H1 (cell line): ENCODE data around the gene PTPRR. TPM values are rescaled to one million over a fixed set of nuclear protein-coding genes. Genes with fewer than 3 reads are reported as not detected.

ENCODE experiments used
- CTCF ChIA-PET: fragments of 300-600 bp; sonication (Branson Sonifier 250); formaldehyde crosslinking; loops from one replicate; lab custom pipeline; 2021; ENCODE audit not compliant: partially characterized antibody; lab: Charles Lee
- POLR2A ChIA-PET: fragments of 300-600 bp; sonication (Branson Sonifier 250); formaldehyde crosslinking; loops from one replicate; lab custom pipeline; 2021; ENCODE audit warnings: inconsistent platforms; ENCODE audit not compliant: partially characterized antibody; lab: Charles Lee
- DNase-seq, 2 experiments: peaks; one replicate each; pipeline versions ENCODE4 v3.0.0 to v3.0.0-alpha.2; 2010 to 2022; ENCODE audit warnings: low spot score in 2 of 2, low read depth in 1 of 2, mixed read lengths in 1 of 2
- FAIRE-seq: peaks from 2 replicates; lab custom pipeline; 2011; peaks lifted over from hg19 to GRCh38; lab: Jason Lieb, UNC
- H2AFZ ChIP-seq: 2 replicates; pipeline ENCODE4 v1.8.1; 2012; ENCODE audit warnings: low read length, inconsistent platforms
- H2AK5ac ChIP-seq: 2 replicates; pipeline ENCODE4 v1.6.1; 2013; ENCODE audit warnings: low read depth, low read length
- H2BK120ac ChIP-seq: replicated peaks from 2 replicates; pipeline ENCODE3; 2013; ENCODE audit warnings: low read depth, low read length, inconsistent platforms
- H2BK12ac ChIP-seq: 2 replicates; pipeline ENCODE4 v1.6.1; 2013; ENCODE audit warnings: low read depth, low read length
- H2BK15ac ChIP-seq: 2 replicates; pipeline ENCODE4 v1.6.1; 2013; ENCODE audit warnings: low read length
- H2BK20ac ChIP-seq: 2 replicates; pipeline ENCODE4 v1.6.1; 2013; ENCODE audit warnings: low read length
- H2BK5ac ChIP-seq: 2 replicates; pipeline ENCODE4 v1.6.1; 2013; ENCODE audit warnings: low read depth, low read length
- H3K14ac ChIP-seq: 2 replicates; pipeline ENCODE4 v1.6.1; 2013; ENCODE audit warnings: inconsistent platforms; ENCODE audit not compliant: insufficient read length
- H3K18ac ChIP-seq: 2 replicates; pipeline ENCODE4 v1.6.1; 2013; ENCODE audit warnings: low read length; ENCODE audit errors: extremely low read depth
- H3K23ac ChIP-seq: 2 replicates; pipeline ENCODE4 v1.6.1; 2013; ENCODE audit warnings: inconsistent platforms; ENCODE audit not compliant: insufficient read length
- H3K23me2 ChIP-seq: 2 replicates; pipeline ENCODE4 v1.6.1; 2013; ENCODE audit warnings: low read depth, low read length
- H3K27ac ChIP-seq: 2 replicates; pipeline ENCODE4 v1.6.1; 2011; ENCODE audit warnings: low read depth, low read length, inconsistent platforms
- H3K27me3 ChIP-seq, 4 experiments: replicated peaks in 1 of 4; 1 replicate in 1 of 4; 2 replicates in 3 of 4; pipeline versions ENCODE4 v1.6.1 to v1.8.1; 2011 to 2013; ENCODE audit warnings: low read length in 3 of 4, mild to moderate bottlenecking in 3 of 4, inconsistent platforms in 2 of 4, mixed read lengths in 2 of 4, moderate library complexity in 1 of 4; ENCODE audit not compliant: control insufficient read depth in 3 of 4, insufficient read depth in 3 of 4; ENCODE audit errors: extremely low read depth in 1 of 4
- H3K36me3 ChIP-seq, 4 experiments: 2 replicates each; pipeline versions ENCODE4 v1.6.1 to v1.8.1; 2011 to 2013; ENCODE audit warnings: mild to moderate bottlenecking in 4 of 4, low read length in 3 of 4, moderate library complexity in 2 of 4, control low read depth in 1 of 4, inconsistent platforms in 1 of 4; ENCODE audit not compliant: insufficient read depth in 4 of 4, control insufficient read depth in 2 of 4
- H3K4ac ChIP-seq: replicated peaks from 2 replicates; pipeline ENCODE3; 2013; ENCODE audit warnings: low read length, low read depth, mixed read lengths, inconsistent platforms; ENCODE audit not compliant: insufficient read length
- H3K4me1 ChIP-seq, 4 experiments: replicated peaks in 1 of 4; 1 replicate in 1 of 4; 2 replicates in 3 of 4; pipeline versions ENCODE4 v1.6.1 to v1.8.1; 2011 to 2013; ENCODE audit warnings: low read length in 3 of 4, inconsistent platforms in 2 of 4, mixed read lengths in 1 of 4; ENCODE audit not compliant: insufficient read depth in 4 of 4, control insufficient read depth in 3 of 4
- H3K4me2 ChIP-seq, 2 experiments: 2 replicates each; pipeline versions ENCODE4 v1.6.1 to v1.8.1; 2011 to 2013; ENCODE audit warnings: low read depth in 2 of 2, low read length in 2 of 2, control low read depth in 1 of 2, inconsistent platforms in 1 of 2, mild to moderate bottlenecking in 1 of 2; ENCODE audit not compliant: insufficient read depth in 1 of 2
- H3K4me3 ChIP-seq, 4 experiments: fragments of 200-600, 300-600 bp in 1 of 4; sonication (generic), shearing (Covaris generic), sonication (Bioruptor Twin) in 1 of 4; 2 replicates each; pipeline versions ENCODE4 v1.5.1 to v1.8.1; 2011 to 2016; ENCODE audit warnings: low read length in 4 of 4, low read depth in 3 of 4, control low read depth in 2 of 4, inconsistent platforms in 2 of 4, mild to moderate bottlenecking in 2 of 4, mixed read lengths in 1 of 4, moderate library complexity in 1 of 4; ENCODE audit not compliant: insufficient read depth in 2 of 4; ENCODE audit errors: extremely low read depth in 1 of 4
- H3K56ac ChIP-seq: replicated peaks from 2 replicates; pipeline ENCODE3; 2013; ENCODE audit warnings: low read depth, mild to moderate bottlenecking, mixed read lengths, low read length, inconsistent platforms; ENCODE audit not compliant: insufficient read length
- H3K79me1 ChIP-seq: 2 replicates; pipeline ENCODE4 v1.6.1; 2013; ENCODE audit warnings: low read depth, low read length, control low read depth
- H3K79me2 ChIP-seq, 2 experiments: 2 replicates each; pipeline versions ENCODE4 v1.6.1 to v1.8.1; 2012 to 2013; ENCODE audit warnings: low read length in 2 of 2, mild to moderate bottlenecking in 2 of 2, inconsistent platforms in 1 of 2; ENCODE audit not compliant: insufficient read depth in 2 of 2, control insufficient read depth in 1 of 2
- H3K9ac ChIP-seq, 4 experiments: replicated peaks in 1 of 4; 1 replicate in 1 of 4; 2 replicates in 3 of 4; pipeline versions ENCODE4 v1.6.1 to v1.8.1; 2011 to 2013; ENCODE audit warnings: low read depth in 3 of 4, low read length in 3 of 4, control low read depth in 2 of 4, mild to moderate bottlenecking in 2 of 4, moderate library complexity in 2 of 4, inconsistent platforms in 1 of 4; ENCODE audit errors: extremely low read depth in 1 of 4
- H3K9me3 ChIP-seq, 2 experiments: 2 replicates each; pipeline versions ENCODE4 v1.6.1 to v1.8.1; 2012 to 2013; ENCODE audit warnings: mild to moderate bottlenecking in 2 of 2, moderate library complexity in 2 of 2, control low read depth in 1 of 2, inconsistent platforms in 1 of 2, low read depth in 1 of 2, low read length in 1 of 2, mixed read lengths in 1 of 2; ENCODE audit not compliant: insufficient read depth in 2 of 2
- H4K20me1 ChIP-seq, 2 experiments: replicated peaks in 1 of 2; 2 replicates each; pipeline versions ENCODE3 to v1.8.1; 2011 to 2013; ENCODE audit warnings: inconsistent platforms in 2 of 2, low read length in 2 of 2, mild to moderate bottlenecking in 1 of 2; ENCODE audit not compliant: insufficient read depth in 2 of 2, control insufficient read depth in 1 of 2
- H4K5ac ChIP-seq: 2 replicates; pipeline ENCODE4 v1.6.1; 2013; ENCODE audit warnings: low read length, low read depth, mixed read lengths, inconsistent platforms; ENCODE audit not compliant: insufficient read length
- H4K8ac ChIP-seq: 2 replicates; pipeline ENCODE4 v1.8.0; 2013; ENCODE audit warnings: mild to moderate bottlenecking, moderate library complexity, low read length, inconsistent platforms; ENCODE audit not compliant: insufficient read depth; ENCODE audit errors: extremely low read depth
- H4K91ac ChIP-seq: replicated peaks from 2 replicates; pipeline ENCODE3; 2013; ENCODE audit warnings: low read length, mixed read lengths, inconsistent platforms; ENCODE audit not compliant: insufficient read length
- KDM5A ChIP-seq: fragments of 200-600 bp; IDR thresholded peaks from 2 replicates; pipeline ENCODE4 v1.7.1; 2012; ENCODE audit warnings: mild to moderate bottlenecking, low read length, inconsistent platforms, mixed read lengths
- RNF2 ChIP-seq: fragments of 200-900, 300-1000 bp; sonication (generic); IDR thresholded peaks from 2 replicates; pipeline ENCODE4 v1.7.1; 2016; ENCODE audit warnings: borderline replicate concordance, low read depth, mild to moderate bottlenecking, antibody characterized with exemption, low read length; ENCODE audit not compliant: poor library complexity, severe bottlenecking; ENCODE audit errors: missing control alignments
- SP4 ChIP-seq: IDR thresholded peaks from 2 replicates; pipeline ENCODE4 v1.6.1; 2012; ENCODE audit warnings: low read length, inconsistent platforms
- WGBS, 2 experiments: shearing (Covaris generic) in 1 of 2; methylation state at CpG; one replicate each; pipeline versions ENCODE4 v1.1.6 to v1.1.7; 2013 to 2015; ENCODE audit warnings: low lambda C conversion rate in 2 of 2, mixed read lengths in 2 of 2, inconsistent platforms in 1 of 2, low coverage in 1 of 2, missing lambda C conversion rate in 1 of 2; ENCODE audit not compliant: insufficient replicate concordance in 2 of 2, insufficient coverage in 1 of 2, insufficient read length in 1 of 2; ENCODE audit errors: extremely low coverage in 1 of 2, missing lambda C conversion rate in 1 of 2; 5-methylcytosine and 5-hydroxymethylcytosine counted together
- polyA plus RNA-seq, 7 experiments: library from polyadenylated mRNA; depleted of rRNA in 3 of 7; stranded (reverse) in 5 of 7; unstranded in 2 of 7; fragments of >200 nt in 5 of 7; fragments of 200-250 nt in 2 of 7; gene quantifications; 1 replicate in 5 of 7; 2 replicates in 1 of 7; 4 replicates in 1 of 7; pipeline versions ENCODE4 v1.2.1 to v1.2.3, GENCODE V29; 2011 to 2013; ENCODE audit warnings: missing spikeins in 2 of 7, mixed read lengths in 2 of 7
- total RNA-seq: library from RNA; stranded (reverse); fragmentation: NEBNext Ultra II Directional; extraction: Animal tissue kit (Norgen Biotek cat#: 25700); gene quantifications from 2 replicates; pipeline ENCODE4 v1.2.1, GENCODE V29; 2021

The PTPRR gene
- total and polyA plus RNA-seq, 2 of the 8 experiments (the other 6 are each of a cell fraction or from before 2014, with no cell fraction given): 0.07 to 0.35 TPM

- Histone ChIP-seq H3K4me1 (peaks cover 0 to 16% (median 2%) of the 10 kb centered on the region in 4 experiments; a peak in 3 of 7 replicates), H2AK5ac (no peak overlapping the region), H2AFZ (no peak overlapping the region; the same call in 1 of the 2 replicates), H4K91ac (peak overlapping the region; percentile 13), H2BK20ac (no peak overlapping the region), H3K14ac (no peak overlapping the region), H3K4ac (no peak overlapping the region), H3K23ac (no peak overlapping the region), H3K79me1 (no peaks in the 10 kb centered on the region), H3K9ac (no peak overlapping the region), H3K4me2 (no peak overlapping the region), H3K36me3 (no peaks in the 10 kb centered on the region), H3K23me2 (no peaks in the 10 kb centered on the region), H4K5ac (no peak overlapping the region), H3K27ac (no peak overlapping the region), H4K20me1 (no peaks in the 10 kb centered on the region), H2BK15ac (no peak overlapping the region), H4K8ac (no peak overlapping the region), H3K56ac (no peak overlapping the region), H2BK120ac (no peak overlapping the region), H2BK5ac (no peak overlapping the region), H3K18ac (no peak overlapping the region), H2BK12ac (no peak overlapping the region), H3K4me3 (no peak overlapping the region), H3K79me2 (no peaks in the 10 kb centered on the region), H3K9me3 (no peaks in the 10 kb centered on the region), H3K27me3 (peaks cover 0 to 1% (median 0%) of the 10 kb centered on the region in 4 experiments; a peak in 1 of 7 replicates)
- CTCF ChIA-PET: no interaction called here
- POLR2A ChIA-PET: interaction anchor here (0.7 kb wide), 2 partner anchors 77 to 167 kb away, joined by 3 to 5 read pairs; no protein-coding TSS in a partner anchor
- TF ChIP-seq RNF2 (no peak), KDM5A (no peak), SP4 (no peak)
- WGBS, 2 experiments: 80% methylated on average over 6 of the region's 6 CpGs; no CpG with 5 or more reads in 1 of the 2 experiments
- DNase-seq (no peak), FAIRE-seq (no peak)
Observed at GRCh38 chr12:70754330-70754741, 166.2 kb downstream of the PTPRR start.
